Measurements from ENCODE around the gene SASH1.

The SASH1 gene

GRCh38 chr6:148396411-148396810 lies 53.8 kb downstream of the SASH1 start:
- Histone ChIP-seq H3K27ac (ENCODE audit: low read depth, low read length) (peak overlapping the region; percentile 33), H3K27me3 (ENCODE audit: control insufficient read depth in 5 of 5, insufficient read depth in 4 of 5, low read length in 5 of 5) (no peaks in the 10 kb centered on the region), H3K9me3 (ENCODE audit: control insufficient read depth in 5 of 5, low read length in 5 of 5) (no peaks in the 10 kb centered on the region), H3K4me1 (ENCODE audit: control insufficient read depth in 5 of 5, insufficient read depth in 5 of 5, low read length in 5 of 5) (peaks cover 3 to 61% (median 13%) of the 10 kb centered on the region in 5 donors), H3K36me3 (ENCODE audit: control insufficient read depth in 5 of 5, insufficient read depth in 5 of 5, low read length in 5 of 5) (peaks cover 0 to 4% (median 0%) of the 10 kb centered on the region in 5 donors), H3K4me3 (ENCODE audit: low read depth in 1 of 5, low read length in 5 of 5) (no peak overlapping the region), H3K9ac (ENCODE audit: low read length in 5 of 5) (no peak overlapping the region)

GRCh38 chr6:148396926-148397325 lies 54.3 kb downstream of the SASH1 start:
- peaks cover 3 to 66% (median 13%) of the 10 kb centered on the region in 5 donors for H3K4me1 ChIP-seq (ENCODE audit: control insufficient read depth in 5 of 5, insufficient read depth in 5 of 5, low read length in 5 of 5)
- H3K27ac ChIP-seq (ENCODE audit: low read depth, low read length): peak overlapping the region; percentile 33
- H3K27me3 ChIP-seq (ENCODE audit: control insufficient read depth in 5 of 5, insufficient read depth in 4 of 5, low read length in 5 of 5): no peaks in the 10 kb centered on the region
- no peak overlapping the region for H3K9ac ChIP-seq (ENCODE audit: low read length in 5 of 5)
- H3K9me3 ChIP-seq (ENCODE audit: control insufficient read depth in 5 of 5, low read length in 5 of 5): no peaks in the 10 kb centered on the region
- H3K4me3 ChIP-seq (ENCODE audit: low read depth in 1 of 5, low read length in 5 of 5): no peak overlapping the region
- H3K36me3 ChIP-seq (ENCODE audit: control insufficient read depth in 5 of 5, insufficient read depth in 5 of 5, low read length in 5 of 5): peaks cover 0 to 2% (median 0%) of the 10 kb centered on the region in 5 donors

DNA sequence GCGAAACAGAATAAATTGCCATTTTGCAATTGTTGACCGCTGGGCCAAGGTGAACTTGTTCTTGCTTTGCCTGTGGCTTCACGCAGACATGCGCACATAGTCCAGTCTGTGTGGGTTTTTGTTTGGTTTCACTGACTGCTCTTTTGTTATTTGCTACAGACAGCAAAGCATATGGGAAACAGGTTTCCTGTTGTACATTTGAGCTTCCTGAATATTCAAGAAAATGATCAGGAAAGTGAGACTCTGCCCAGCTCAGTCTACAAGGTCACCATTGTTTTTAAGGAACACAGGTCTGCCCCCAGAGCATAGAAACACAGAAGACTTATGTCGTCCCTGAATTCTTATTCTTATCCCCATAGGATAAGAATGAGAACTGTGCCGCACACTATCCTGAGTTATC lies 55.6 kb downstream of the SASH1 start:
- H3K9me3 ChIP-seq (ENCODE audit: control insufficient read depth in 5 of 5, low read length in 5 of 5): no peaks in the 10 kb centered on the region
- H3K27ac ChIP-seq (ENCODE audit: low read depth, low read length): peak overlapping the region; percentile 33
- no peaks in the 10 kb centered on the region for H3K36me3 ChIP-seq (ENCODE audit: control insufficient read depth in 5 of 5, insufficient read depth in 5 of 5, low read length in 5 of 5)
- no peaks in the 10 kb centered on the region for H3K27me3 ChIP-seq (ENCODE audit: control insufficient read depth in 5 of 5, insufficient read depth in 4 of 5, low read length in 5 of 5)
- peak overlapping the region in 1 of 5 donors; percentile 13 for H3K9ac ChIP-seq (ENCODE audit: low read length in 5 of 5)
- no peak overlapping the region for H3K4me3 ChIP-seq (ENCODE audit: low read depth in 1 of 5, low read length in 5 of 5)
- H3K4me1 ChIP-seq (ENCODE audit: control insufficient read depth in 5 of 5, insufficient read depth in 5 of 5, low read length in 5 of 5): peaks cover 3 to 66% (median 13%) of the 10 kb centered on the region in 5 donors

- Histone ChIP-seq H3K4me3 (ENCODE audit: low read depth in 1 of 5, low read length in 5 of 5) (no peak overlapping the region), H3K27me3 (ENCODE audit: control insufficient read depth in 5 of 5, insufficient read depth in 4 of 5, low read length in 5 of 5) (no peaks in the 10 kb centered on the region), H3K9me3 (ENCODE audit: control insufficient read depth in 5 of 5, low read length in 5 of 5) (no peaks in the 10 kb centered on the region), H3K9ac (ENCODE audit: low read length in 5 of 5) (no peak overlapping the region), H3K27ac (ENCODE audit: low read depth, low read length) (peak overlapping the region; percentile 33), H3K4me1 (ENCODE audit: control insufficient read depth in 5 of 5, insufficient read depth in 5 of 5, low read length in 5 of 5) (peaks cover 3 to 66% (median 13%) of the 10 kb centered on the region in 5 donors), H3K36me3 (ENCODE audit: control insufficient read depth in 5 of 5, insufficient read depth in 5 of 5, low read length in 5 of 5) (no peaks in the 10 kb centered on the region)
These were observed 56.0 kb downstream of the SASH1 start for GRCh38 chr6:148398678-148399077.

- H3K9me3 ChIP-seq (ENCODE audit: control insufficient read depth in 5 of 5, low read length in 5 of 5): no peaks in the 10 kb centered on the region
- no peak overlapping the region for H3K4me3 ChIP-seq (ENCODE audit: low read depth in 1 of 5, low read length in 5 of 5)
- H3K27me3 ChIP-seq (ENCODE audit: control insufficient read depth in 5 of 5, insufficient read depth in 4 of 5, low read length in 5 of 5): no peaks in the 10 kb centered on the region
- no peak overlapping the region for H3K9ac ChIP-seq (ENCODE audit: low read length in 5 of 5)
- H3K27ac ChIP-seq (ENCODE audit: low read depth, low read length): no peak overlapping the region
- no peaks in the 10 kb centered on the region for H3K36me3 ChIP-seq (ENCODE audit: control insufficient read depth in 5 of 5, insufficient read depth in 5 of 5, low read length in 5 of 5)
- H3K4me1 ChIP-seq (ENCODE audit: control insufficient read depth in 5 of 5, insufficient read depth in 5 of 5, low read length in 5 of 5): peaks cover 5 to 66% (median 8%) of the 10 kb centered on the region in 5 donors
These were observed 58.9 kb downstream of the SASH1 start for GRCh38 chr6:148401571-148401970.

- H3K4me3 ChIP-seq (ENCODE audit: low read depth in 1 of 5, low read length in 5 of 5): no peak overlapping the region
- no peak overlapping the region for H3K9ac ChIP-seq (ENCODE audit: low read length in 5 of 5)
- no peak overlapping the region for H3K27ac ChIP-seq (ENCODE audit: low read depth, low read length)
- H3K27me3 ChIP-seq (ENCODE audit: control insufficient read depth in 5 of 5, insufficient read depth in 4 of 5, low read length in 5 of 5): no peaks in the 10 kb centered on the region
- peaks cover 3 to 42% (median 7%) of the 10 kb centered on the region in 5 donors for H3K4me1 ChIP-seq (ENCODE audit: control insufficient read depth in 5 of 5, insufficient read depth in 5 of 5, low read length in 5 of 5)
- no peaks in the 10 kb centered on the region for H3K9me3 ChIP-seq (ENCODE audit: control insufficient read depth in 5 of 5, low read length in 5 of 5)
- no peaks in the 10 kb centered on the region for H3K36me3 ChIP-seq (ENCODE audit: control insufficient read depth in 5 of 5, insufficient read depth in 5 of 5, low read length in 5 of 5)
These were observed 61.9 kb downstream of the SASH1 start for GRCh38 chr6:148404456-148405054.

DNA sequence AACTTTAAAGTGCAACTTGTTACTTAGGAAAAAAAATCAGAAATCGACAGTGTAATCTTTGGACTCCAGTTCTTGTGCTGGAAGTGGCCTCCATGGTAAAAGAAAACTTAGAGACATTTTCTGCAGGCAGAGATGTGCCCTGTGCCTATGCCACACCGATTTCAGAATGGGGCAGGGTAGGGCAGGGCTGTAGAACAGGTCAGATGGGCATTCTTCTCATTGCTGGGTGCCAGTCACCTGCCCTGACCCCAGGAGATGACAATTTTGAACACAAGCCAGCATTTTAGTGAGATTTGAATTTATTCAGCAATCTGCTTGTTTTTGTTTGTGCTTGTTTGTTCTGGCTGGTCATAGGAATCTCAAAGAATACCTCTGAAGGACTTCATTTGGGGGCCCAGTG lies 63.3 kb downstream of the SASH1 start:
- peaks cover 3 to 31% (median 7%) of the 10 kb centered on the region in 5 donors for H3K4me1 ChIP-seq (ENCODE audit: control insufficient read depth in 5 of 5, insufficient read depth in 5 of 5, low read length in 5 of 5)
- H3K9ac ChIP-seq (ENCODE audit: low read length in 5 of 5): no peak overlapping the region
- peak overlapping the region; percentile 42 for H3K27ac ChIP-seq (ENCODE audit: low read depth, low read length)
- H3K9me3 ChIP-seq (ENCODE audit: control insufficient read depth in 5 of 5, low read length in 5 of 5): no peaks in the 10 kb centered on the region
- H3K4me3 ChIP-seq (ENCODE audit: low read depth in 1 of 5, low read length in 5 of 5): no peak overlapping the region
- no peaks in the 10 kb centered on the region for H3K27me3 ChIP-seq (ENCODE audit: control insufficient read depth in 5 of 5, insufficient read depth in 4 of 5, low read length in 5 of 5)
- no peaks in the 10 kb centered on the region for H3K36me3 ChIP-seq (ENCODE audit: control insufficient read depth in 5 of 5, insufficient read depth in 5 of 5, low read length in 5 of 5)

DNA sequence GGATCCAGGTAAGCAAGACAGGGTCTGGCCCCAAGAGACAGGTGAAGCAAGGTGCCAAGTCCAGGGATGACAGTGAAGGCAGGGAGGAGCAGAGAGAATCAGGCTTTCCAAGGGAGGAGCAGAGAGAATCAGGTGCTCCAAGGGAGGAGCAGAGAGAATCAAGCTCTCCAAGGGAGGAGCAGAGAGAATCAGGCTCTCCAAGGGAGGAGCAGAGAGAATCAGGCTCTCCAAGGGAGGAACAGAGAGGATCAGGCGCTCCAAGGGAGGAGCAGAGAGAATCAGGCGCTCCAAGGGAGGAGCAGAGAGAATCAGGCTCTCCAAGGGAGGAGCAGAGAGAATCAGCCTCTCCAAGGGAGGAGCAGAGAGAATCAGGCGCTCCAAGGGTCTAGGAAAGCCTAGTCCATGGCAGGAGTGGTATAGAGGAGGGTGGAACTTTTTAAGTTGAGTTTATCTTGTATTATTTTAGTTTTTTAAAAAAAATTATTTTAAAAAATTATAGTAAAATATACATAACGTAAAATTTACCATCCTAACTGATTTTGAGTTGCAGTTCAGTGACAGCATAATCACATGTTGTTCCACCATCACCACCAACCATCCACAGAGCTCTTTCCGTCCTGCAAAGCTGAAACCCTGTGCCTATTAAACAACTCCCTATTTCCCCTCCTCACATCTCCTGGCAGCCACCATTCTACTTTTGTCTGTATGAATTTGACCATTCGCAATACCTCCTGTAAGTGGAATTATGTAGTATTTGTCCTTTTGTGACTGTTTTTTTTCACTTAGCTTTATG lies 64.1 kb downstream of the SASH1 start:
- no peak overlapping the region for H3K4me3 ChIP-seq (ENCODE audit: low read depth in 1 of 5, low read length in 5 of 5)

GRCh38 chr6:148407372-148407771 lies 64.7 kb downstream of the SASH1 start:
- H3K27ac ChIP-seq (ENCODE audit: low read depth, low read length): peak overlapping the region; percentile 42
- peaks cover 3 to 21% (median 7%) of the 10 kb centered on the region in 5 donors for H3K4me1 ChIP-seq (ENCODE audit: control insufficient read depth in 5 of 5, insufficient read depth in 5 of 5, low read length in 5 of 5)
- no peaks in the 10 kb centered on the region for H3K9me3 ChIP-seq (ENCODE audit: control insufficient read depth in 5 of 5, low read length in 5 of 5)
- H3K9ac ChIP-seq (ENCODE audit: low read length in 5 of 5): no peak overlapping the region
- H3K36me3 ChIP-seq (ENCODE audit: control insufficient read depth in 5 of 5, insufficient read depth in 5 of 5, low read length in 5 of 5): no peaks in the 10 kb centered on the region
- no peaks in the 10 kb centered on the region for H3K27me3 ChIP-seq (ENCODE audit: control insufficient read depth in 5 of 5, insufficient read depth in 4 of 5, low read length in 5 of 5)
- no peak overlapping the region for H3K4me3 ChIP-seq (ENCODE audit: low read depth in 1 of 5, low read length in 5 of 5)

More for the DNA sequence above, 64.1 kb downstream of the SASH1 start:
- H3K9ac ChIP-seq (ENCODE audit: low read length in 5 of 5): no peak overlapping the region
- no peaks in the 10 kb centered on the region for H3K27me3 ChIP-seq (ENCODE audit: control insufficient read depth in 5 of 5, insufficient read depth in 4 of 5, low read length in 5 of 5)
- H3K9me3 ChIP-seq (ENCODE audit: control insufficient read depth in 5 of 5, low read length in 5 of 5): no peaks in the 10 kb centered on the region
- H3K4me1 ChIP-seq (ENCODE audit: control insufficient read depth in 5 of 5, insufficient read depth in 5 of 5, low read length in 5 of 5): peaks cover 3 to 22% (median 7%) of the 10 kb centered on the region in 5 donors
- H3K36me3 ChIP-seq (ENCODE audit: control insufficient read depth in 5 of 5, insufficient read depth in 5 of 5, low read length in 5 of 5): no peaks in the 10 kb centered on the region
- H3K27ac ChIP-seq (ENCODE audit: low read depth, low read length): peak overlapping the region; percentile 42

DNA sequence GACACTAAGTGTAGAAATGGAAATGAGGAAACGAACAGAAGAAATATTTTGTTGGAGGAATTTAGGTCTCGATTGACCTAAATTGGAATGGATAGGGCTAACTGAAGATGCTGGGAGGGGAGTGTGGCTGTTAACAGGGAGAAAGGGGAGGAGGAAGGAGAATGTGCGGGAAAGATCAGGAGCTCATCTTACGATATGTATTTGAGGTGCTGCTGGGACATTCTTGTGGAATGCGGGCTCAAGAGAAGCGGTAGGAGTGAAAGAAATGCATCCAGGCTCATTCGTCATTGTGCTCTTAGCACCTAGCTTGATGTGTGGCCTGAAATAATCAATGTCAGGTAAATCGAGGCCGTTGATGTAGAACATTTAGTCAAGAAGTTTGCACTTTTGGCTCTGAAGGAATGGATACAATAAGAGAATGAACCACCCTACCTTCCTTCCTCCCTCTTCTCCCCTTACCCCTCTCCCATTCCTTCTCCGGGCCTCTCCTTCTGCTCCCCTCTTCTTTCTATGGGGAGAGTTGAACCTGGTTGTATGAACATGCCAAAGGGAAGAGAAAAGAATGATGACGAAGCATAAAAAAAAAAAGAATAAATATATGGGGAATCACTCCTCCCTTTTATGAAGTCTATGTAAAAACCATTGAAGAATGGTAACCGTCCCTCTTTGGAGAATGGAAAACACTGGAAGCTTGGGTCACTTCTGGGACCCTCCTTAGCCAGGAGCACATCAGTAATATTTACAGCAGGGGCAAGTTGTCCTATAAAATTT lies 70.9 kb downstream of the SASH1 start:
- Histone ChIP-seq H3K27me3 (ENCODE audit: control insufficient read depth in 5 of 5, insufficient read depth in 4 of 5, low read length in 5 of 5) (no peaks in the 10 kb centered on the region), H3K9me3 (ENCODE audit: control insufficient read depth in 5 of 5, low read length in 5 of 5) (no peaks in the 10 kb centered on the region), H3K27ac (ENCODE audit: low read depth, low read length) (no peak overlapping the region), H3K4me3 (ENCODE audit: low read depth in 1 of 5, low read length in 5 of 5) (no peak overlapping the region), H3K4me1 (ENCODE audit: control insufficient read depth in 5 of 5, insufficient read depth in 5 of 5, low read length in 5 of 5) (peaks cover 0 to 27% (median 6%) of the 10 kb centered on the region in 5 donors), H3K9ac (ENCODE audit: low read length in 5 of 5) (no peak overlapping the region), H3K36me3 (ENCODE audit: control insufficient read depth in 5 of 5, insufficient read depth in 5 of 5, low read length in 5 of 5) (no peaks in the 10 kb centered on the region)
